ENCODE results near the gene ZBTB46.
"Not testable (repeated sequence)": the region's sequence is repeated elsewhere in the genome, so short reads cannot be mapped to it uniquely, and the experiment has no call there.

Gene ZBTB46

DNA sequence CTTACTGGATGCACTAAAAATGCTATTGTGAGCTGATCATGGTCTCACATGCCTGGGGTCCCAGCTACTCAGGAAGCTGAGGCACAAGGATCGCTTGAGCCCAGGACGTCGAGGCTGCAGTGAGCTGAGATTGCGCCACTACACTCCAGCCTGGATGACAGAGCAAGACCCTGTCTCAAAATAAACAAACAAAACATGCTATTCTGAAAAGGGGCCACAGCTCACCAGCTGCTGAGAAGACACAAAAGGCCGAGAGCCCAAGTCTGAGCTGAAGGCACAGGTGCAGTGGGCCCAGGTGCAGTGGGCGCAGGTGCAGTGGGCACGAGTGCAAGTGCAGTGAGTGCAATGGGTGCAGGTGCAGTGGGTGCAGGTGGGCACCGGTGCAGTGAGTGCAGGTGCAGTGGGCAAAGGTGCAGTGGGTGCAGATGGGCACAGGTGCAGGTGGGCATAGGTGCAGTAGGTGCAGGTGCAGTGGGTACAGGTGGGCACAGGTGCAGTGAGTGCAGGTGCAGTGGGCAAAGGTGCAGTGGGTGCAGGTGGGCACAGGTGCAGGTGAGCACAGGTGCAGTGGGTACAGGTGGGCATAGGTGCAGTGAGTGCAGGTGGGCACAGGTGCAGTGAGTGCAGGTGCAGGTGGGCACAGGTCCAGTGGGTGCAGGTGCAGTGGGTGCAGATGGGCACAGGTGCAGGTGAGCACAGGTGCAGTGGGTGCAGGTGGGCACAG is 16.0 kb downstream of the ZBTB46 start:
- no peak for DNase-seq (ENCODE audit: low read depth)

GRCh38 chr20:63811491-63811875 is 19.6 kb downstream of the ZBTB46 start:
- DNase-seq (ENCODE audit: low read depth), result no peak

DNA sequence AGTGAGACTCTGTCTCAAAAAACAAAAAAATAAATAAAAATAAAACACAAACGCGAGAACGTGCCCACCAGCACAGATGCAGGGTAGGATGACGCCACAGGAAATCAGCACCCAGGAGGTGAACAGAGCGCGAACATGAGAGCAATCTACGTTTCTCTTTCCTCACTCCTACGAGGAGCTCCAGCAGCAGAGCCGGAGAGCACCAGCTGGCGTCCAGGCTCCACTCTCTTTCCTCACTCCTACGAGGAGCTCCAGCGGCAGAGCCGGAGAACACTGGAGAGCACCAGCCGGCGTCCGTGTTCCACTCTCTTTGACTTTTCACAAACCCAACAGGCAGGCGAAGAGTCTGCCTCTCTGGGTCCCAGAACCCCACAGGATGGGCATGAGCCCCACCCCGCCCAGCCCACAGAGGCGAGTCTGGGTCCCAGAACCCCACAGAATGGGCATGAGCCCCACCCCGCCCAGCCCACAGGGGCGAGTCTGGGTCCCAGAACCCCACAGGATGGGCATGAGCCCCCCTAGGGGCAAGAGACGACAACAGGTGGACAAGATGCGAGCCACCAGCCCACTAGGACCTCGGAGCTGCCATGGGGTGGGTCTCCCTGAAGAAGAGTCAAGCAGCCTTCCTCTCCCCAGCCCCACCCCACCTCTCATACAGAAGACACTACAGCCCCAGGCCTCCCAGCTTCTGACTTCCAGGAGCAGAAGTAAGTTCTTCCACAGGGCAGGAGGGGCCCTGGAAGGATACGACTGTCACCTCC is 20.2 kb downstream of the ZBTB46 start:
- DNase-seq (ENCODE audit: low read depth), result no peak

GRCh38 chr20:63809856-63810255 is 21.2 kb downstream of the ZBTB46 start:
- DNase-seq (ENCODE audit: low read depth), result no peak

GRCh38 chr20:63808964-63809674 is 21.9 kb downstream of the ZBTB46 start:
- no peak for DNase-seq (ENCODE audit: low read depth)

GRCh38 chr20:63808145-63808724 is 22.8 kb downstream of the ZBTB46 start:
- DNase-seq (ENCODE audit: low read depth), result no peak

- no peak for DNase-seq (ENCODE audit: low read depth)
These were observed 23.4 kb downstream of the ZBTB46 start for GRCh38 chr20:63807654-63808053.

DNA sequence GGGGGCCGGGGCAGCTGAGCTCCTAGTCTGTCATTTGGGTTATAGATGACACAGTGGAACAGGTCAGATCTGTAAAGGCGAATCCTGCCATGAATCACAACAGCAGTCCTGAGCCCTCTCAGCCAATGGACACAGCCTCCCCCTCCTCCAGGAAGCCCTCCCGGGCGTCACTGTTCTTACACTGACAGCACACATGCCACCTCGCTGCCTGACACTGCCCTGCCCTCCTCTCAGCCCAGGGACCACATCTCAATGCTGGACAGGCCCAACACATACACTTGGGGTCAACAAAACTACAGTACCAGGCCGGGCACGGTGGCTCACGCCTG is 26.8 kb downstream of the ZBTB46 start:
- no peak for DNase-seq (ENCODE audit: low read depth)

GRCh38 chr20:63802469-63803240 is 28.4 kb downstream of the ZBTB46 start:
- no peak for DNase-seq (ENCODE audit: low read depth)

DNA sequence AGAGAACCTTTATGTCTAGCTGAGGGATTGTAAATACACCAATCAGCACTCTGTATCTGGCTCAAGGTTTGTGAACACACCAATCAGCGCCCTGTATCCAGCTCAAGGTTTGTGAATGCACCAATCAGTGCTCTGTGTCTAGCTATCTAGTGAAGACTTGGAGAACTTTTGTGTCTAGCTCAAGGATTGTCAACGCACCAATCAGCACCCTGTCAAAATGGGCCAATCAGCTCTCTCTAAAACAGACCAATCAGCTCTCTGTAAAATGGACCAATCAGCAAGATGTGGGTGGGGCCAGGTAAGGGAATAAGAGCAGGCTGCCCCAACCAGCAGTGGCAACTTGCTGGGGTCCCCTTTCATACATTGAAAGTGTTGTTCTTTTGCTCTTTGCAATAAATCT is 29.9 kb downstream of the ZBTB46 start:
- not testable (repeated sequence) for DNase-seq (ENCODE audit: low read depth)

- not testable (repeated sequence) for DNase-seq (ENCODE audit: low read depth)
These were observed 30.7 kb downstream of the ZBTB46 start for GRCh38 chr20:63800411-63800810.

DNA sequence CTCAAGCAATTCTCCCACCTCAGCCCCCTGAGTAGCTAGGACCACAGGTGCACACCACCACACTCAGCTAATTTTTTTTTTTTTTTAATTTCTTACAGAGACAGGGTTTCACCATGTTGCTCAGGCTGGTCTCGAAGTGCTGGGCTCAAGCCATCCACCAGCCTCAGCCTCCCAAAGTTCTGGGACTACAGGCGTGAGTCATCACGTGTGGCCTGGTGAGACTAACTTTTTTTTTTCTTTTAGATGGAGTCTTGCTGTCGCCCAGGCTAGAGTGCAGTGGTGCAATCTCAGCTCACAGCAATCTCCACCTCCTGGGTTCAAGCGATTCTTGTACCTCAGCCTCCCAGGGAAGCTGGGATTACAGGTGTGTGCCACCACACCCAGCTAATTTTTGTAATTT is 31.9 kb downstream of the ZBTB46 start:
- not testable (repeated sequence) for DNase-seq (ENCODE audit: low read depth)

DNA sequence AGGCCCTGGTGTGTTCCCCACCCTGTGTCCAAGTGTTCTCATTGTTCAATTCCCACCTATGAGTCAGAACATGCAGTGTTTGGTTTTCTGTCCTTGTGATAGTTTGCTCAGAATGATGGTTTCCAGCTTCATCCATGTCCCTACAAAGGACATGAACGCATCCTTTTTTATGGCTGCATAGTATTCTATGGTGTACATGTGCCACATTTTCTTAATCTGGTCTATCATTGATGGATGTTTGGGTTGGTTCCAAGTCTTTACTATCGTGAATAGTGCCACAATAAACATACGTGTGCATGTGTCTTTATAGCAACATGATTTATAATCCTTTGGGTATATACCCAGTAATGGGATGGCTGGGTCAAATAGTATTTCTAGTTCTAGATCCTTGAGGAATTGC is 33.9 kb downstream of the ZBTB46 start:
- not testable (repeated sequence) for DNase-seq (ENCODE audit: low read depth)

DNA sequence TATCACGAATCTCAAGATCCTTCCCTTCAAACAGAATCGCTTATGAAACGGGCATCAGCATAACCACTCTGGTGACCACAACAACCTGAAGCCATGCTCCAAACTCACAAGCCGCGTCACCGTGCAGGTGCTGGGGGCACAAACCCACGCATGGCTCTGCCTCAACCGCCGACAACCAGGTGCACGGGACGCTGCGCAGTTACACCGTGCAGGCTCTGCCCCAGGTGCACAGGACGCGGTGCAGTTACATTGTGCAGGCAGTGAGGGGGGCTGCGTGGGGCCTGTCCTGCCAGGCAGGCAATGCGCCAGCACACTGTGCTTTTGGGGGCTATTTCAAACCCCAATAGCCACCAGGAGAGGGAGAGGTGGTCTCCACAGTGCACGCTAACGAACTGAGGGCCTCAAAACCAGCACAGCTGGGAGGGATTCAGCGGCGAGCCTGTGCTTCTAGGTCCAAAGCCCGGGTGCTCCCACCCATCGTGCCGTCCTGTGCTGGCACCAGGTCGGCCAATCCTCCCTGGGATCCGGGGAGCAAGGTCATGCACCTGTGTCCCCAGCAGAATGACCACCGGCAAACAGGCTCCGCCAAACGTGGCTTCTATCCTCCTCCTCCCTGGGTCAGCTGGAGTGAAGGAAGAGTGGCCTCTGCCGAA is 35.8 kb downstream of the ZBTB46 start:
- DNase-seq (ENCODE audit: low read depth), result no peak

GRCh38 chr20:63794614-63795013 is 36.5 kb downstream of the ZBTB46 start:
- DNase-seq (ENCODE audit: low read depth), result no peak

DNA sequence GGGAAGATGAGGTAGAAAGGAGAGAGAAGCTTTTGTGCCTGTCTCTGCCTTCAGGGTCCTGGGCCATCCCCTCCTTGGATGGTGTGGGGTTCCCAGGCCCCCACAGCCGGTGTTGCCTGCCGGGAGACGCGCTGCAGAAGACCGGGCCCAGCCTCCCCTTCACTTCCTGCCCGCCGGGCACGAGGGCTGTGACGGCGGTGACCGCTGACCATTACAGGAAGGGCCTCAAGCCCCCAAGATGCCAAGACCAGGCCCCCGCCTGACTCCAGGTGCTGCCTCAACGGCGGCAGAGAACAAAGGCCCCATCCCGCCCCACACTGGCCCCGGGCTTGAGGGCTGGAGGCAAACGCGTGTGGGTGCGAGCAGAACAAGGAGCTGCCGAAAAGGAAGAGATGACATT is 38.2 kb downstream of the ZBTB46 start:
- no peak for DNase-seq (ENCODE audit: low read depth)

DNA sequence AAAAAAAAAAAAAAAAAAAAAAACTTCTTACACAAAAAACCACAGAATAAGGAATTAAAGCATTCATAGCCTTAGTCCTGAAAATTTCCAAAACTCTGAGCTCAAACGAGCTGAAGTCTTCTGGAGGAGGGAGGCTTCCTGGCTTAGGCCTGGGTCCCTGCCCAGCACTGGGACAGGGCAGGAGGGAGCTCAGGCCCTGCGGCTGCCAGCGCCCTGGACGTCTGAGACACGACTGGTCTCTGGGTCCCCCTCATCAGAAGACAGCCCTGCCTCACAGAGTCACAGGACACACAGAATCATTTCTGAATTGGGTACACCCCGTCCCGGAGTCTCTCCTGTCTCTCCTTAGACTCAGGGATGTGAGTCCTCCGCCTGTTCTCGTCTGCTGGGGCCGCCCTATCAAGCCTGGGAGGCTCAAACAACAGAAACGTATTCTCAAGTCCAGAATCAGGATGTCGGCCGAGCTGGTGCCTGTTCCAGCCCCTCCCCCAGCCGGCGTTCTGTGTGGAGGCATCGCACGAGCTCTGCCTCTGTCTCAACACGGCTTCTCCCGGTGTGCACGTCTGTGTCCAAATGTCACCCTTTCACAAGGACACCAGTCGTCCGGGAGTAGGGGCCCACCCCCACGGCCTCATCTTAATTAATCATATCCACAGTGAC is 39.4 kb downstream of the ZBTB46 start:
- no peak for DNase-seq (ENCODE audit: low read depth)

DNA sequence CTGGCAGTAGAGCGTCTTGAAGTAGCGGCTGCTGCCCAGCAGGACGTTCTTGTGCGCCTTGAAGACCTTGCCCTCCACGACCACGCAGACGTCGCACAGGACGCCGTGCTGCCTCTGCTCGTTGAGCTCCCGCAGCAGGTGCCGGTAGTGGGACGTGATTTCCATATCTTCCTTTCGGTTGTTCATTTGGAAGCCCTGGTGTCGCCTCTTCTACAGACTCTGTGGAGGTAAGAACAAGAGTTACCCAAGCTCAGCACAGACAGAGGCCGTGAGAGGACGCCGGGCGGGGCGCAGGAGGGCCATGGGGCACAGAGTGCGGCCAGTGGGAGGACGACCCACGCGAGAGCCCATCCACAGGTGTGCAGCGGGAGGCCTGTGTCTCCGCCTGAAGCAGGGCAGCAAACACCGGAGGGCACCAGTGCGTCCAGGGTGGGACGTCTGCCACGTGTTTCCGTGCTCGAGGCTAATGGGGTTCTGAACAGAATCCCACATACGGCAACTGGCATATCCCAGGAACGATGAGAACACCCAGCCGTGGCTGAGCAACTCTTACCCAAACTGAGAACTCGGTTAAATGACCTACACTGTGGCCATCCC is 40.4 kb downstream of the ZBTB46 start:
- DNase-seq (ENCODE audit: low read depth), result no peak

GRCh38 chr20:63789836-63790571 is 41.1 kb downstream of the ZBTB46 start:
- no peak for DNase-seq (ENCODE audit: low read depth)

DNA sequence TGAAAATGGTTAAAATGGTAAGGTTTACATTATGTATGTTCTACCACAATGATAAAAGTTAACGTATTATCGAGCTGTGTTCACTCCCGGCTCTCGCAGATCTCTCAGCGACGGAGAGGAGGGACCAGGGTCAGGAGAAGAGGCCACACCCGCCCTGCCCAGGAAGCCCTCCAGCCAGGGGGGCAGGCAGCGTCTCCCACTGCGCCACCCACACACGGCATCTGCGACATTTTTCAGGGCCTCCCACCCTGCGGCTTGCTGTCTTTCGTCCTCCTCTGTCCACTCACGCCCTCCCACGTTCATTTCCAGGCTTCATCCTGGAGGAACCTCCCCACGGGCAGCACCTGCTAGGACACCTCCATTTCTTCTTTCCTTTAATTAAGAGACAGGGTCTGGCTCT is 43.3 kb downstream of the ZBTB46 start:
- DNase-seq (ENCODE audit: low read depth), result no peak
